NOMO-1 treated with DMSO at 0.1 percent for 48 hours (cell line): ENCODE measurements around the gene VTCN1.
A peak's percentile ranks its signal among the peaks of the same experiment; 100 is the strongest.
"Not testable (repeated sequence)": the region's sequence is repeated elsewhere in the genome, so short reads cannot be mapped to it uniquely, and the experiment has no call there.

ENCODE experiments used
- DNase-seq: peaks from one replicate; lab custom pipeline; 2025; ENCODE audit not compliant: unreplicated experiment; lab: John Stamatoyannopoulos, UW

VTCN1 gene

GRCh38 chr1:117127795-117128194, 82.9 kb downstream of the VTCN1 start:
- no peak for DNase-seq

GRCh38 chr1:117124661-117125060, 86.1 kb downstream of the VTCN1 start:
- no peak for DNase-seq

- DNase-seq = no peak
Observed at GRCh38 chr1:117123274-117123673, 87.5 kb downstream of the VTCN1 start.

- no peak for DNase-seq
Observed at GRCh38 chr1:117122330-117123025, 88.2 kb downstream of the VTCN1 start.

- peak; percentile 93 for DNase-seq
Observed at GRCh38 chr1:117121589-117122329, 89.0 kb downstream of the VTCN1 start, which contains the start of gene TRIM45. Gene TRIM45, minus strand, starts transcription at chr1:117121749. Its CDS starts 548 bp downstream, at chr1:117121201.

- no peak for DNase-seq
Observed at GRCh38 chr1:117120774-117121588, 89.7 kb downstream of the VTCN1 start.

GRCh38 chr1:117119144-117119543, 91.6 kb downstream of the VTCN1 start:
- DNase-seq = not testable (repeated sequence)

- DNase-seq = no peak
Observed at GRCh38 chr1:117118137-117118536, 92.6 kb downstream of the VTCN1 start.

- DNase-seq = no peak
Observed at GRCh38 chr1:117117697-117118096, 93.0 kb downstream of the VTCN1 start.

- DNase-seq = no peak
Observed at GRCh38 chr1:117116784-117117130, 94.0 kb downstream of the VTCN1 start.

GRCh38 chr1:117116090-117116783, 94.5 kb downstream of the VTCN1 start:
- no peak for DNase-seq

- no peak for DNase-seq
Observed at GRCh38 chr1:117114877-117115276, 95.8 kb downstream of the VTCN1 start.

GRCh38 chr1:117113199-117113598, 97.5 kb downstream of the VTCN1 start:
- DNase-seq = no peak

GRCh38 chr1:117112047-117112717, 98.5 kb downstream of the VTCN1 start:
- DNase-seq = no peak

GRCh38 chr1:117110774-117111173, 100.0 kb downstream of the VTCN1 start:
- DNase-seq = no peak

GRCh38 chr1:117107364-117107763, 103.4 kb downstream of the VTCN1 start:
- DNase-seq = no peak

GRCh38 chr1:117106478-117106877, 104.2 kb downstream of the VTCN1 start:
- no peak for DNase-seq

GRCh38 chr1:117105722-117106121, 105.0 kb downstream of the VTCN1 start:
- no peak for DNase-seq

- DNase-seq = no peak
Observed at GRCh38 chr1:117104986-117105385, 105.7 kb downstream of the VTCN1 start.

- DNase-seq = not testable (repeated sequence)
Observed at GRCh38 chr1:117101858-117102257, 108.9 kb downstream of the VTCN1 start.

GRCh38 chr1:117101334-117101733, 109.4 kb downstream of the VTCN1 start:
- DNase-seq = no peak
